Muscle layer of duodenum (tissue), 2 donors: ENCODE data around the gene PAK2.
"Not testable (repeated sequence)": the region's sequence is repeated elsewhere in the genome, so short reads cannot be mapped to it uniquely, and the experiment has no call there.

Experiments
- H3K27ac ChIP-seq: one replicate; pipeline ENCODE4 v1.7.0; 2013; ENCODE audit warnings: mild to moderate bottlenecking, low read length
- H3K27me3 ChIP-seq: one replicate; pipeline ENCODE4 v1.7.0; 2013; ENCODE audit warnings: low read depth, mild to moderate bottlenecking, control low read depth, low read length
- H3K36me3 ChIP-seq, 2 donors: one replicate each; pipeline ENCODE4 v1.7.0; 2013; ENCODE audit warnings: low read length in 2 of 2, control low read depth in 1 of 2, mild to moderate bottlenecking in 1 of 2; ENCODE audit not compliant: insufficient read depth in 2 of 2, control insufficient read depth in 1 of 2
- H3K4me1 ChIP-seq, 2 donors: one replicate each; pipeline ENCODE4 v1.7.0; 2013; ENCODE audit warnings: low read length in 2 of 2, mild to moderate bottlenecking in 2 of 2, control low read depth in 1 of 2, moderate library complexity in 1 of 2; ENCODE audit not compliant: insufficient read depth in 2 of 2, control insufficient read depth in 1 of 2
- H3K4me3 ChIP-seq, 2 donors: one replicate each; pipeline ENCODE4 v1.7.0; 2013; ENCODE audit warnings: low read length in 2 of 2, low read depth in 1 of 2, mild to moderate bottlenecking in 1 of 2
- H3K9me3 ChIP-seq, 2 donors: one replicate each; pipeline ENCODE4 v1.7.0; 2013; ENCODE audit warnings: low read length in 2 of 2, control low read depth in 1 of 2, mild to moderate bottlenecking in 1 of 2; ENCODE audit not compliant: control insufficient read depth in 1 of 2
- donor health status: healthy.

The PAK2 gene

DNA sequence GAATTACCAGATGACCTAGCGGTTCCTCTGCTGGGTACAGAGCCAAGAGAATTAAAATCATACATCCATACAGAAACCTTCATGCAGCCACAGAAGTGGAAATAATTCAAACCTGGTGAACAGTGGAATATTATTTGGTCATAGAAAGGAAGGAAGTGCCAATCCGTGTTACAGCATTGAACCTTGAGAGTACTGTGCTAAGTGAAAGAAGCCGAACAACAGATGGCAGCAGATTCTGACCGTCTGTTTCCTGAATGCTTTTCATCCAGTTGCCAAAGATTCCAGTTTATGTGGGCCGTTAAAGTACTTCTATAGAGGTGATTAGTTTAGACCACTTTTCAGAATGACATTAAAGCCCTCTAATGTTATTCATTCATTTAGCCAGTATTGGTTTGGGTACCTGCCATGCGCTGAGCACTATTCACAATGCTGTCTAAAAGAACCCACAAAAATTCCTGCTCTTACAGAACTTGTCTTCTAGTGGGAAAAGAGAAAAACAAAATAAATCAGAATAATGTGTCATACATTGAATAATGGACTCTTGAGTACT, 82.2 kb downstream of the PAK2 start:
- Histone ChIP-seq H3K4me3 (no peak overlapping the region), H3K27ac (no peak overlapping the region), H3K27me3 (no peaks in the 10 kb centered on the region), H3K4me1 (no peaks in the 10 kb centered on the region), H3K36me3 (peaks cover 61 to 75% of the 10 kb centered on the region in 2 donors), H3K9me3 (no peaks in the 10 kb centered on the region)

DNA sequence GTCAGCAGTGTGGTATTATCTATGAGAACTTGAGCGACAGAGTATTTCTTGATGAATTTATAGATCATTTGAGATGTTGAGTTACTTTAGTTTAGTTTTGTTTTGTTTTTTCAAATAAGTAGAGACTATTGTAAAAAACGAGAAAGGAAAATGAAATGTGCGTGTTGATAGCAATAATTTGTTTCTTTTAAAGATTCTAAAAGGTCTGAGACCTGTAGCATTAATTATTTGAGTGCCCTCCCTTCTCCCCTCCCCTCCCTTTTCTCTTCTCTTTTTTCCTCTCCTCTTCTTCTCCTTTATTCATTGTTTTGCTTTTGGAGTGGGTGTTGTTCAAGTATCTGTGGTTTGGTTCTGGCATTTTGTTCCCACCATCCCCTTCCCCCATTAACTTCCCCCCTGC, 90.0 kb downstream of the PAK2 start:
- H3K4me3 ChIP-seq, H3K9me3 ChIP-seq, H3K27ac ChIP-seq, H3K4me1 ChIP-seq, H3K27me3 ChIP-seq: not testable (repeated sequence)
- peaks cover 25 to 44% of the 10 kb centered on the region in 2 donors for H3K36me3 ChIP-seq

GRCh38 chr3:196835086-196835485, 95.4 kb downstream of the PAK2 start:
- Histone ChIP-seq H3K4me1 (no peaks in the 10 kb centered on the region), H3K9me3 (no peaks in the 10 kb centered on the region), H3K27ac (no peak overlapping the region), H3K36me3 (peaks cover 6 to 13% of the 10 kb centered on the region in 2 donors), H3K27me3 (no peaks in the 10 kb centered on the region), H3K4me3 (no peak overlapping the region)

- not testable (repeated sequence) for H3K27ac ChIP-seq, H3K9me3 ChIP-seq, H3K4me1 ChIP-seq, H3K4me3 ChIP-seq, H3K36me3 ChIP-seq, H3K27me3 ChIP-seq
These were observed 97.0 kb downstream of the PAK2 start for GRCh38 chr3:196836626-196837025.

DNA sequence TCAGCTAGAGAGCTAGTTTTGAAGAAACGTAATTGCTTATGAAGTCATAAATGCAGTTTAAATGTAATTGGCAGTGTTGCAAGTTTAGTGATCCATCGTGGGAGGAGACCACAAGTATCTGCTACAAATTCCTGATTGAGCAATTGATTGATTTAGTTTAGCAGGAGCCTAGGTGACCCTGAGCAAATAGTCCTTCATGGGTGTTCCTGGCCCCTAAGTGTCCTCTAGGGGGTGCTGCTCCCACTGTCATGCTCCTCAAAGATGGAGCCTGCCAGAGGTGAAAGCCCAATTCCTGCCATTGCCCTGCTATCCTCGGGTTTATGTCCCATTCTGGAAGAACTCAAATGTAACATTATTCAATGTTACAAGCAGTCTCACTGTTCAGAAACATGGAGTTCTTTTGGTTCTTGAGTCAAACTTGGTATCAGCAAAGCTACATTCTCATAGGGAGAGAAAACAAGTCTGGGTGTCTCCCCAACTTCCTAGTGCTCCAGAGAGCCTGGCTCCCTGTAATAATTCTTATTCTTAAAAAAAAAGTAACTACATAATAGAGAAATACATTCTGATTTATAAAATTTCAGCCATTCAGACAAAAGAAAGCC, 98.3 kb downstream of the PAK2 start:
- Histone ChIP-seq H3K27me3 (no peaks in the 10 kb centered on the region), H3K9me3 (no peaks in the 10 kb centered on the region), H3K4me1 (no peaks in the 10 kb centered on the region), H3K4me3 (no peak overlapping the region), H3K36me3 (no peaks in the 10 kb centered on the region), H3K27ac (no peak overlapping the region)

DNA sequence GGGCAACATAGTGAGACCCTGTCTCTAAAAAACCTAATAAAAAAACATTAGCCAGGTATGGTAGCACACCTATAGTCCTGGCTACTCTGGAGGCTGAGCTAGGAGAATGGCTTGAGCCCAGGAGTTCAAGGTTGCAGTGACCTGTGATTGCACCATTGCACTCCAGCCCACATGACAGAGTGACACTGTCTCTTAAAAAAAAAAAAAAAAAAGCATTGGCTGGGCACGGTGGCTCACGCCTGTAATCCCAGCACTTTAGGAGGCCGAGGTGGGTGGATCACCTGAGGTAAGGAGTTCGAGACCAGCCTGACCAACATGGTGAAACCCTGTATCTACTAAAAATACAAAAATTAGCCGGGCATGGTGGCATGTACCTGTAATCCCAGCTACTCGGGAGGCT, 99.7 kb downstream of the PAK2 start:
- H3K4me3 ChIP-seq, H3K27ac ChIP-seq, H3K4me1 ChIP-seq, H3K9me3 ChIP-seq, H3K36me3 ChIP-seq, H3K27me3 ChIP-seq: not testable (repeated sequence)

DNA sequence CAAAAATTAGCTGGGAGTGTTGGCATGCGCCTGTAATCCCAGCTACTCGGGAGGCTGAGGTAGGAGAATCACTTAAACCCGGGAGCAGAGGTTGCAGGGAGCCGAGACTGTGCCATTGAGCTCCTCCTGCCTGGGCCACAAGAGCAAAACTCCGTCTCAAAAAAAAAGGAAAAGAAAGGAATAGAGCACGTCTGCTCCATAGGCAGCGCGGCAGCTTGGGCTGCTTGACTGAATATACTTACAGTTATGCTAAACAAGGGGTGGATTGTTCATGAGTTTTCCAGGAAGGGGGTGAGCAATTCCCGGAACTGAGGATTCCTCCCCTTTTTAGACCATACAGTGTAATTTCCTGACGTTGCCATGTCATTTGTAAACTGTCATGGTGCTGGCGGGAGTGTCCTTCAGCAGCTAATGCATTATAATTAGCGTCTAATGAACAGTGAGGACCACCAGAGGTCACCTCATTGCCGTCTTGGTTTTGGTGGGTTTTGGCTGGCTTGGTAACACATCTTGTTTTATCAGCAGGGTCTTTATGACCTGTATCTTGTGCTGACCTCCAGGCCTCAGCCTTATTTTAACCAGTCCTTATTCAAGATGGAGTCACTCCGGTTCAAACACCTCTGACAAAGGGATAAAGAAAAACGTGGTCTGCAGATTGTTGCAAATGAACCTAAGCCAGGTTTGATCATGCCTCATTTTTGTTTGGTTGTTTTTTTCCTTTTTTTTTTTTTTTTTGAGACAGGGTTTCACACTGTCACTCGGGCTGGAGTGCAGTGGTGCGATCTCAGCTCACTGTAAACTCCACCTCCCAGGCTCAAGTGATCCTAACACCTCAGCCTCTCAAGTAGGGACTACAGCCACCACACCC, 103.1 kb downstream of the PAK2 start:
- Histone ChIP-seq H3K36me3 (no peaks in the 10 kb centered on the region), H3K4me1 (no peaks in the 10 kb centered on the region), H3K27me3 (no peaks in the 10 kb centered on the region), H3K27ac (no peak overlapping the region), H3K9me3 (no peaks in the 10 kb centered on the region), H3K4me3 (no peak overlapping the region)

- H3K4me3 ChIP-seq, result no peak overlapping the region
- H3K27ac ChIP-seq, result no peak overlapping the region
- H3K4me1 ChIP-seq, result no peaks in the 10 kb centered on the region
- H3K36me3 ChIP-seq, result no peaks in the 10 kb centered on the region
- no peaks in the 10 kb centered on the region for H3K9me3 ChIP-seq
- no peaks in the 10 kb centered on the region for H3K27me3 ChIP-seq
These were observed 103.9 kb downstream of the PAK2 start for GRCh38 chr3:196843435-196844110.

DNA sequence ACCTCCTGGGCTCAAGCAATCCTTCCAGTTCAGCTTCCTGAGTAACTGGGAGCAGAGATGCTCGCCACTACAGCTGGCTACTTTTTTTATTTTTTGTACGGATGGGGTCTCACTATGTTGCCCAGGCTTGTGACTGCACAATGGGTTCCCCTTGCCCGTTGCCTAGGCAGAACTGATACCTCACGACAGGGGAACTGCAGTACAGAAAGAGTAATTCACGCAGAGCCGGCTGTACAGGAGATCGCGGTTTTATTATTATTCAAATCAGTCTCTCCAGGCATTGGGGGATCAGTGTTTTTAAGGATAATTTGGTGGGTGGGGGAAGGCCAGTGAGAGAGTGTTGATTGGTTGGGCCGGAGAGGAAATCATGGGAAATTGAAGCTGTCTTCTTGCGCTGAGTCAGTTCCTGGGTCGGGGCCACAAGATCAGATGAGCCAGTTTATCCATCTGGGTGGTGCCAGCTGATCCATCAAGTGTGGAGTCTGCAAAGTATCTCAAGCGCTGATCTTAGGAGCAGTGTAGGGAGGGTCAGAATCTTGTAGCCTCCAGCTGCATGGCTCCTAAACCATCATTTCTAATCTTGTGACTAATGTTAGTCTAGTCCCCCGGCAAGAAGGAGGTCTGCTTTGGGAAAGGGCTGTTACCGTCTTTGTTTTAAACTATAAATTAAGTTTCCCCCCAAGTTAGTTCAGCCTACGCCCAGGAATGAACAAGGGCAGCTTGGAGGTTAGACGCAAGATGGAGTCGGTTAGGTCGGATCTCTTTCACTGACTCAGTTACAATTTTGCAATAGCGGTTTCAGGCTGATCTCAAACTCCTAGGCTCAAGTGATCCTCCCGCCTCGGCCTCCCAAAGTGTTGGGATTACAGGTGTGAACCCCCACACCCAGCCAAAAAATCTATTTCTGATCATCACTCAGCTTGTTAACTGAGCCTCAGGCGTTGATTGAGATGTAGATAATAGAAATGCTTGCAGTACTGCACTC, 104.9 kb downstream of the PAK2 start:
- H3K36me3 ChIP-seq, H3K27me3 ChIP-seq, H3K27ac ChIP-seq, H3K4me1 ChIP-seq, H3K4me3 ChIP-seq, H3K9me3 ChIP-seq: not testable (repeated sequence)

- H3K9me3 ChIP-seq, H3K27me3 ChIP-seq: not testable (repeated sequence)
These were observed 108.7 kb downstream of the PAK2 start for GRCh38 chr3:196848375-196848774.

More at GRCh38 chr3:196848375-196848774, 108.7 kb downstream of the PAK2 start:
- H3K4me1 ChIP-seq, H3K36me3 ChIP-seq, H3K4me3 ChIP-seq, H3K27ac ChIP-seq: not testable (repeated sequence)
